PC-3 (cell line): ENCODE results near the gene KLF1. TPM values are rescaled to one million over a fixed set of nuclear protein-coding genes. Genes with fewer than 3 reads are reported as not detected.

Experiments
- ATAC-seq: fragments of 200-7000 bp; cut with Tn5 transposase; 2 replicates; pipeline ENCODE4 v1.9.1; 2020; ENCODE audit warnings: mild to moderate bottlenecking, moderate library complexity
- Bru-seq: library from RNA; stranded (reverse); fragments of 400-500 nt; gene quantifications from one replicate; lab custom pipeline; 2021; lab: Mats Ljungman, UMichigan
- BruChase-seq, 2 experiments: library from RNA; stranded (reverse); fragments of 400-500 nt; gene quantifications; one replicate each; lab custom pipeline; 2021; lab: Mats Ljungman, UMichigan
- BruUV-seq: library from RNA; stranded (reverse); fragments of 400-500 nt; replicated peaks from 2 replicates; lab custom pipeline; 2021; lab: Mats Ljungman, UMichigan
- CTCF ChIA-PET: fragments of 300-600 bp; sonication (Branson Sonifier 250); formaldehyde crosslinking; loops from one replicate; lab custom pipeline; 2022; ENCODE audit warnings: antibody characterized with exemption; lab: Charles Lee
- POLR2A ChIA-PET: fragments of 300-600 bp; sonication (Branson Sonifier 250); formaldehyde crosslinking; loops from one replicate; lab custom pipeline; 2022; ENCODE audit warnings: antibody characterized with exemption; ENCODE audit not compliant: unreplicated experiment; lab: Charles Lee
- DNase-seq: peaks from one replicate; pipeline ENCODE4 v3.0.0-alpha.2; 2015
- H2AFZ ChIP-seq: fragments of 300-600 bp; sonication (generic); 2 replicates; pipeline ENCODE4 v1.6.0; 2016; ENCODE audit warnings: antibody characterized with exemption, low read length
- H3F3A ChIP-seq: fragments of 300-600 bp; sonication (generic); one replicate; pipeline ENCODE4 v1.6.0; 2017; ENCODE audit warnings: antibody characterized with exemption, low read length, control low read depth, mild to moderate bottlenecking; ENCODE audit not compliant: unreplicated experiment
- H3K27ac ChIP-seq: fragments of 300-600 bp; sonication (generic); 2 replicates; pipeline ENCODE4 v1.5.1; 2016; ENCODE audit warnings: mild to moderate bottlenecking, low read length
- H3K27me3 ChIP-seq: fragments of 300-600 bp; sonication (generic); 2 replicates; pipeline ENCODE4 v1.6.1; 2016; ENCODE audit warnings: low read length, mixed read lengths
- H3K36me3 ChIP-seq: fragments of 300-600 bp; sonication (generic); 2 replicates; pipeline ENCODE4 v1.6.1; 2016; ENCODE audit warnings: low read depth, mixed run types, low read length, mixed read lengths
- H3K4me1 ChIP-seq: fragments of 300-600 bp; sonication (generic); 2 replicates; pipeline ENCODE4 v1.5.1; 2016; ENCODE audit warnings: low read length; ENCODE audit not compliant: insufficient read depth
- H3K4me2 ChIP-seq: fragments of 300-600 bp; sonication (generic); 2 replicates; pipeline ENCODE4 v1.6.0; 2016; ENCODE audit warnings: low read length
- H3K4me3 ChIP-seq: fragments of 300-600 bp; sonication (generic); 2 replicates; pipeline ENCODE4 v1.5.1; 2016; ENCODE audit warnings: mild to moderate bottlenecking, low read length, mixed read lengths
- H3K79me2 ChIP-seq: fragments of 300-600 bp; sonication (generic); 2 replicates; pipeline ENCODE4 v1.6.1; 2017; ENCODE audit warnings: low read length, mixed read lengths
- H3K9ac ChIP-seq: fragments of 300-600 bp; sonication (generic); 2 replicates; pipeline ENCODE4 v1.6.0; 2016; ENCODE audit warnings: mild to moderate bottlenecking, low read length
- H3K9me2 ChIP-seq: fragments of 300-600 bp; sonication (generic); replicated peaks from 2 replicates; pipeline ENCODE4 v1.6.1; 2016; ENCODE audit warnings: mixed run types, low read length, mixed read lengths
- H3K9me3 ChIP-seq: fragments of 300-600 bp; sonication (generic); 2 replicates; pipeline ENCODE4 v1.6.1; 2016; ENCODE audit warnings: low read length, mixed read lengths
- H4K20me1 ChIP-seq: fragments of 300-600 bp; sonication (generic); 2 replicates; pipeline ENCODE4 v1.6.1; 2016; ENCODE audit warnings: low read length, mixed read lengths
- EZH2 ChIP-seq: fragments of 300-600 bp; sonication (generic); IDR thresholded peaks from one replicate; pipeline ENCODE4 v1.6.1; 2017; ENCODE audit warnings: antibody characterized with exemption, mild to moderate bottlenecking, low read length; ENCODE audit not compliant: unreplicated experiment
- EZH2phosphoT487 ChIP-seq: fragments of 300-600 bp; sonication (generic); IDR thresholded peaks from 2 replicates; pipeline ENCODE4 v1.6.1; 2018; ENCODE audit warnings: mild to moderate bottlenecking, antibody characterized with exemption, low read length, borderline replicate concordance
- intact Hi-C: fragments of 100-400 bp; cut with micrococcal nuclease; formaldehyde crosslinking; loops from 2 replicates; pipeline ENCODE4 v1.9.0; 2023
- long read RNA-seq: library from polyadenylated mRNA; unstranded; transcript quantifications from one replicate; pipeline ENCODE4 v2.0.0, GENCODE V29; 2021; ENCODE audit not compliant: unreplicated experiment
- total RNA-seq: library from RNA; depleted of rRNA; stranded (reverse); fragments of >200 nt; gene quantifications from 2 replicates; pipeline ENCODE4 v1.2.3, GENCODE V29; 2014; rRNA removed
- TF ChIP-seq, protein P1 (sequence below): fragments of 300-600 bp; sonication (generic); conservative IDR thresholded peaks from 2 replicates; pipeline ENCODE4 v1.5.1; 2017; ENCODE audit warnings: antibody characterized with exemption, low read depth, mild to moderate bottlenecking, low read length

Gene KLF1
- total RNA-seq: not detected in 2 replicates
- not detected for Bru-seq, nascent RNA
- percentile 19 among the genes with signal in this experiment for BruChase-seq, experiment 1, labeled RNA remaining after a 6-hour chase
- BruChase-seq, experiment 2, labeled RNA remaining after a 2-hour chase: percentile 21 among the genes with signal in this experiment
- long read RNA-seq, partial matches to known transcripts: 0 of 2 reads
- long read RNA-seq, other reads (novel, unspliced or antisense): 2 of 2 reads

DNA sequence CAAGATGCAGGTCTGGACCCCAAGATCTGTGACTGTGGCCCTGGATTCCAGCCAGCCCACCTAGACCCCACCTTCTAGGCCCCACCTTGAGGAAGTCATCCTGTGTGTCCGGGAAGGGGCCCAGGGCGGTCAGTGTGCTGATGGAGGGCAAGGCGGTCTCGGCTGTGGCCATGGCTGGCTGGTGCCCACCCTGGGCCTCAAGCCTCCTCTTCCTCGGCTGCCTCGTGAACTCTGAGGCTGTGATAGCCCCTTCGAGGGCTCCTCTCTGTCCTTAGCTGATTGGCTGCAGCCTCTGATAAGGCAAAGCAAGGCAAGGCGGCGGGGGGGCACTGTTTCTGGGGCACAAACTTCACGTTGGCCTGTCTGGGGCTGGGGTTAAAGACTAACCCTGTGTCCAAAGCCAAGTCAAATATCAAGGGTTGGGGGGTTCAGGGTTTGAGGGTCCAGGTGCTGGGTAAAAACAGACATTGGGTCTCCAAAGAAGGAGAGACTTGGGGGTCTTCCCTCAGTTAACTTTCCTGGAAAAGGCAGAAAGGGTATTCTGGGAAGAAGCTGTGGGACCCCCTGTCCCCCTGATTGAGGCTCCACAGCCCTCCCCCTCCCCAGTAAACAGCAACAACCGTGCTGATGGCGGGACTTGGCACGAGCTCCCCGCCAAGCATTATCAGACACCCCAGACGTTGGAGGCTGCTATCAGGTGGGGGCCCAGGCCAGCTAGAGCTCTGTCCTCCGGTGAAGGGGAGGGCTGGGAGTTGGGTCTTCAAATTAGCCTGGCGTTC lies at the start of gene KLF1:
TSS of gene KLF1 (minus strand) at position 233 of the 779 bp plus-strand sequence. CDS start at position 172, 61 bp downstream.
- CTCF ChIA-PET: no interaction called here

DNA sequence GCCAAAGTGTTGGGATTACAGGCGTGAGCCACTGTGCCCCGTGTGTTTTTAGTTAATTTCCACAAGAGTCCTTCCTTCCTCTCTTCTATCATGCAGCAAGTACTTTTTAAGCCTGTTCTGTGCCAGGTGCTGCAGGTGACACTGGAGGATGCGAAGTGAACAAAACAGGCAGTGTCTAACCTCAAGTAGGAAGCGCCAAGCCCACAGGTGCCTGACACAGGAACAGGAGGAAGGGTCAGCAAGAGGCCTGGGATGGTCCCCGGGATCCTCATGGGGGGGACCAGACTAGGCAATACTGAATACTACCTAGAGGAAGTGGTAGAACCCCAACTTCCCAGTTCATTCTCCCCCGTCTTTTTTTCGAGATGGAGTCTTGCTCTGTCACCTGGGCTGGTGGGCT lies 49.6 kb upstream of the KLF1 start:
- H4K20me1 ChIP-seq: peaks cover 33% of the 10 kb centered on the region
- peaks cover 57% of the 10 kb centered on the region for H3K79me2 ChIP-seq
- no peaks in the 10 kb centered on the region for H3K27me3 ChIP-seq
- ATAC-seq (no peak), DNase-seq (no peak)
- no peak overlapping the region for H3K9ac ChIP-seq
- H3K27ac ChIP-seq: no peak overlapping the region
- BruUV-seq: no TSS peak
- TF ChIP-seq, protein P1, sequence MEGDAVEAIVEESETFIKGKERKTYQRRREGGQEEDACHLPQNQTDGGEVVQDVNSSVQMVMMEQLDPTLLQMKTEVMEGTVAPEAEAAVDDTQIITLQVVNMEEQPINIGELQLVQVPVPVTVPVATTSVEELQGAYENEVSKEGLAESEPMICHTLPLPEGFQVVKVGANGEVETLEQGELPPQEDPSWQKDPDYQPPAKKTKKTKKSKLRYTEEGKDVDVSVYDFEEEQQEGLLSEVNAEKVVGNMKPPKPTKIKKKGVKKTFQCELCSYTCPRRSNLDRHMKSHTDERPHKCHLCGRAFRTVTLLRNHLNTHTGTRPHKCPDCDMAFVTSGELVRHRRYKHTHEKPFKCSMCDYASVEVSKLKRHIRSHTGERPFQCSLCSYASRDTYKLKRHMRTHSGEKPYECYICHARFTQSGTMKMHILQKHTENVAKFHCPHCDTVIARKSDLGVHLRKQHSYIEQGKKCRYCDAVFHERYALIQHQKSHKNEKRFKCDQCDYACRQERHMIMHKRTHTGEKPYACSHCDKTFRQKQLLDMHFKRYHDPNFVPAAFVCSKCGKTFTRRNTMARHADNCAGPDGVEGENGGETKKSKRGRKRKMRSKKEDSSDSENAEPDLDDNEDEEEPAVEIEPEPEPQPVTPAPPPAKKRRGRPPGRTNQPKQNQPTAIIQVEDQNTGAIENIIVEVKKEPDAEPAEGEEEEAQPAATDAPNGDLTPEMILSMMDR: no peak
- TF ChIP-seq EZH2phosphoT487 (no peak), EZH2 (no peak)
- H3K4me1 ChIP-seq: peaks cover 40% of the 10 kb centered on the region
- POLR2A ChIA-PET: no interaction called here
- no peak overlapping the region for H3K4me2 ChIP-seq
- H2AFZ ChIP-seq: no peak overlapping the region
- no peak overlapping the region for H3K4me3 ChIP-seq
- CTCF ChIA-PET: no interaction called here
- intact Hi-C loops: no loop called here
- no peaks in the 10 kb centered on the region for H3K9me3 ChIP-seq
- H3F3A ChIP-seq: peaks cover 15% of the 10 kb centered on the region
- H3K36me3 ChIP-seq: peaks cover 32% of the 10 kb centered on the region
- H3K9me2 ChIP-seq: no peaks in the 10 kb centered on the region

More for the DNA sequence above, at the start of gene KLF1:
- BruUV-seq: no TSS peak
- Histone ChIP-seq H3K9me3 (peaks cover 9% of the 10 kb centered on the region; the same call in 1 of the 2 replicates), H3K4me2 (no peak within 1 kb of the TSS), H3K79me2 (peaks cover 10% of the 10 kb centered on the region), H3F3A (no peaks in the 10 kb centered on the region), H2AFZ (no peak within 1 kb of the TSS), H3K4me3 (no peak within 1 kb of the TSS), H3K9me2 (no peaks in the 10 kb centered on the region), H3K36me3 (no peaks in the 10 kb centered on the region; the same call in 1 of the 2 replicates), H3K27me3 (peaks cover 9% of the 10 kb centered on the region; the same call in 1 of the 2 replicates), H4K20me1 (no peaks in the 10 kb centered on the region), H3K9ac (no peak within 1 kb of the TSS), H3K27ac (no peak within 1 kb of the TSS), H3K4me1 (peaks cover 7% of the 10 kb centered on the region)
- POLR2A ChIA-PET: no interaction called here
- DNase-seq (no peak), ATAC-seq (no peak)
- intact Hi-C loops: no loop called here
- TF ChIP-seq EZH2: no peak
- TF ChIP-seq EZH2phosphoT487: no peak
- TF ChIP-seq, protein P1: no peak
